ENCODE measurements around the gene TMEM184A. TPM values are rescaled to one million over a fixed set of nuclear protein-coding genes. Genes with fewer than 3 reads are reported as not detected.

Gene TMEM184A
- total and polyA plus RNA-seq, 2 of the 13 experiments (the other 11 are each of a cell fraction or from before 2014, with no cell fraction given) = 9.5 to 20.4 TPM

- TF ChIP-seq ZNF280D (CRISPR knock-in tag; IDR thresholded peaks at IDR 0.05) = peak; percentile 39; the same call in 1 of the 2 replicates
- 0 out of 2 replicates have a peak, but pooled peaks have one; percentile 40 for TF ChIP-seq SMAD3 (CRISPR knock-in tag; IDR thresholded peaks at IDR 0.05)
- peak; percentile 24; the same call in 1 of the 2 replicates for TF ChIP-seq SRF (IDR thresholded peaks at IDR 0.05; ENCODE audit: low read depth, low read length)
- TF ChIP-seq HDAC6 (IDR thresholded peaks at IDR 0.05; ENCODE audit: low read depth, low read length) = no peak
- TF ChIP-seq ZNF749 (CRISPR knock-in tag; IDR thresholded peaks at IDR 0.05; ENCODE audit: borderline replicate concordance) = 0 out of 2 replicates have a peak, but pooled peaks have one; percentile 45
- TF ChIP-seq ZNF468 (CRISPR knock-in tag; IDR thresholded peaks at IDR 0.05) = no peak
- TF ChIP-seq MTERF4 (CRISPR knock-in tag; IDR thresholded peaks at IDR 0.05) = no peak
- TF ChIP-seq ZNF292 (CRISPR knock-in tag; IDR thresholded peaks at IDR 0.05; ENCODE audit: borderline replicate concordance, low read depth) = no peak
- no peak for TF ChIP-seq SYNCRIP (IDR thresholded peaks at IDR 0.05; ENCODE audit: insufficient read depth, low read depth, low read length)
- TF ChIP-seq HDAC1 (CRISPR knock-in tag; IDR thresholded peaks at IDR 0.05) = peak; percentile 87
- TF ChIP-seq ZNF883 (CRISPR knock-in tag; IDR thresholded peaks at IDR 0.05; ENCODE audit: not compliant biosample characterization) = no peak
- TF ChIP-seq ZNF180 (CRISPR knock-in tag; IDR thresholded peaks at IDR 0.05; ENCODE audit: borderline replicate concordance, low read depth) = no peak
- no peak for TF ChIP-seq ZNF235 (CRISPR knock-in tag; IDR thresholded peaks at IDR 0.05; ENCODE audit: borderline replicate concordance)
- no peak for TF ChIP-seq DMTF1 (CRISPR knock-in tag; IDR thresholded peaks at IDR 0.05)
- no peak for TF ChIP-seq HES4 (CRISPR knock-in tag; IDR thresholded peaks at IDR 0.05; ENCODE audit: borderline replicate concordance)
- no peak for TF ChIP-seq PBX3 (CRISPR knock-in tag; IDR thresholded peaks at IDR 0.05; ENCODE audit: borderline replicate concordance)
- peak; percentile 81; the same call in 1 of the 2 replicates for TF ChIP-seq PHF21A (CRISPR knock-in tag; IDR thresholded peaks at IDR 0.05)
- peak; percentile 87 for TF ChIP-seq ZNF501 (CRISPR knock-in tag; IDR thresholded peaks at IDR 0.05)
- TF ChIP-seq ZNF691 (CRISPR knock-in tag; IDR thresholded peaks at IDR 0.05; ENCODE audit: borderline replicate concordance, low read depth) = peak; percentile 40; the same call in 1 of the 2 replicates
These were observed 35.3 kb downstream of the TMEM184A start (continued) for GRCh38 chr7:1520539-1521234.

Data from HepG2 (cell line).